GM10266 (cell line): ENCODE results near the gene HCFC2.
"Not testable (repeated sequence)": the region's sequence is repeated elsewhere in the genome, so short reads cannot be mapped to it uniquely, and the experiment has no call there.

Experiments used
- DNase-seq: peaks from one replicate; pipeline ENCODE4 v3.0.0; 2012; ENCODE audit errors: extremely low spot score
- TF ChIP-seq, protein P1 (sequence below): IDR thresholded peaks from 2 replicates; pipeline ENCODE4 v1.5.1; 2012; ENCODE audit warnings: mild to moderate bottlenecking, low read depth; ENCODE audit not compliant: control insufficient read depth, insufficient read depth; ENCODE audit errors: missing control alignments

HCFC2 gene

DNA sequence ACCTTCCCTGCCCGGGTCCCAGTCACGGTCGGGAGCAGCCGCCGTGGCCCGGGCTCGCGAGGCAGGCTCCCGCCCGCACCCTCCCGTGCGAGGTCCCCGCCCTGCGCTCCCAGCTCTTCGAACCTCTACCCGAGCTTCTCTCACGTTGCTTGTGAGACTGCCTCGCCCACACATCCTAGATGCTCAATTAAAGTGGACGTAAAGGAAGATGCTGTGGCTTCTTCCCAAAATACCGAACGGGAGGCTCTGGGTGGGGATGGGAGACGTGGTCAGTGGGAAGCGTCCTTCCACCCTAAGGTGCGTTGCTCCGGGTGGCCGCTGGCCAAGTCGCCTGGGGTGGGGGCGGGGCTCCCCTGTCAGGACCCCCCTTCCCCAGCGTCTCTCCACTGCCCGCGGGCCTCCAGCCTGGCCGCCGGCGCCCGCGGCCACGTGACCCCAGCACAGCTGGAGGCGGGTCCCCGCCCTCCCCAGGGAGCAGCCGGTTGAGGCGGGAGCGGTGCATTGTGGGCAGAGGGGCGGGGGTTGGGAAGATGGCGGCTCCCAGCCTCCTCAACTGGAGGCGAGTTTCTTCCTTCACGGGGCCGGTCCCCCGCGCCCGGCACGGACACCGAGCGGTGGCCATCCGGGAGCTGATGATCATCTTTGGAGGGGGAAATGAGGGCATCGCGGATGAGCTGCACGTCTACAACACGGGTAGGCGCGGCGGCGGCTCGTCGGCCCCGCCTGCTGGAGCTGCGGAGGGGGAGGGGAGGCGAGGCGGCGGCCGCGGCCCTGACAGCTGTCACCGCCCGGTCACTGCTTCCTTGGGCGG is at the start of gene HCFC2:
TSS of gene HCFC2 (plus strand) at position 501 of the 811 bp plus-strand sequence. CDS start at position 531, 30 bp downstream.
- DNase-seq = peak; percentile 99
- TF ChIP-seq, protein P1, sequence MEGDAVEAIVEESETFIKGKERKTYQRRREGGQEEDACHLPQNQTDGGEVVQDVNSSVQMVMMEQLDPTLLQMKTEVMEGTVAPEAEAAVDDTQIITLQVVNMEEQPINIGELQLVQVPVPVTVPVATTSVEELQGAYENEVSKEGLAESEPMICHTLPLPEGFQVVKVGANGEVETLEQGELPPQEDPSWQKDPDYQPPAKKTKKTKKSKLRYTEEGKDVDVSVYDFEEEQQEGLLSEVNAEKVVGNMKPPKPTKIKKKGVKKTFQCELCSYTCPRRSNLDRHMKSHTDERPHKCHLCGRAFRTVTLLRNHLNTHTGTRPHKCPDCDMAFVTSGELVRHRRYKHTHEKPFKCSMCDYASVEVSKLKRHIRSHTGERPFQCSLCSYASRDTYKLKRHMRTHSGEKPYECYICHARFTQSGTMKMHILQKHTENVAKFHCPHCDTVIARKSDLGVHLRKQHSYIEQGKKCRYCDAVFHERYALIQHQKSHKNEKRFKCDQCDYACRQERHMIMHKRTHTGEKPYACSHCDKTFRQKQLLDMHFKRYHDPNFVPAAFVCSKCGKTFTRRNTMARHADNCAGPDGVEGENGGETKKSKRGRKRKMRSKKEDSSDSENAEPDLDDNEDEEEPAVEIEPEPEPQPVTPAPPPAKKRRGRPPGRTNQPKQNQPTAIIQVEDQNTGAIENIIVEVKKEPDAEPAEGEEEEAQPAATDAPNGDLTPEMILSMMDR = no peak

DNA sequence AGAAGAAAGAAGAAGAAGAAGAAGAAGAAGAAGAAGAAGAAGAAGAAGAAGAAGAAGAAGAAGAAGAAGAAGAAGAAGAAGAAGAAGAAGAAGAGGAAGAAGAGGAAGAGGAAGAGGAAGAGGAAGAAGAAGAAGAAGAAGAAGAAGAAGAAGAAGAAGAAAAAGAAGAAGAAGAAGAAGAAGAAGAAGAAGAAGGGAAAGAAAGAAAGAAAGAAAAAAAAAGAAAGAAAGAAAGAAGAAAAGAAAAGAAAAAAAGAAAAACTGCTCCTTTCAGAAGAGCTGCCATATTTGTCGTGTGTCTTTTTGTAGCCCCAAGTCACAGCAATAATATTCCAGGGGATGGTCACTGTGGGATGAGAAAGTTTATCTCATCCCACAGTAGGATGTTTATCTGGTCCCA is 42.5 kb upstream of the HCFC2 start:
- DNase-seq = not testable (repeated sequence)

DNA sequence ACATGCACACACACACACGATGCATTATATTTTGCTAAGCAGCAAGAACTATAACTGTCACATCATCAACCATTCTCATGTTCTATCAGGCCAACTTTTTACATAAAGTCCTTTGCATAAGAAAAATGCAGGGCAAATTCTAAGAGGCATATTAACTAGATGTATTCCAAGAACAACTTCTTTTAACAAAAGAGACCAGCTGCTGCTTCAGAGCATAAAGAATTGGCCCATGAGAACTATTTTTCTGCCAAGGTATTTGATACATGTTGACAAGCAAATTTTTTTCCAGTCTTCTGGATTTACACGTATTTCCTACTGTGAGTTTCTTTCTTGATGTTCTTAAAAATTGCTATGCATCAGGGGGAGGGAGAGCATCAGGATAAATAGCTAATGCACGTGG is 41.5 kb upstream of the HCFC2 start:
- TF ChIP-seq, protein P1 = no peak
- no peak for DNase-seq

DNA sequence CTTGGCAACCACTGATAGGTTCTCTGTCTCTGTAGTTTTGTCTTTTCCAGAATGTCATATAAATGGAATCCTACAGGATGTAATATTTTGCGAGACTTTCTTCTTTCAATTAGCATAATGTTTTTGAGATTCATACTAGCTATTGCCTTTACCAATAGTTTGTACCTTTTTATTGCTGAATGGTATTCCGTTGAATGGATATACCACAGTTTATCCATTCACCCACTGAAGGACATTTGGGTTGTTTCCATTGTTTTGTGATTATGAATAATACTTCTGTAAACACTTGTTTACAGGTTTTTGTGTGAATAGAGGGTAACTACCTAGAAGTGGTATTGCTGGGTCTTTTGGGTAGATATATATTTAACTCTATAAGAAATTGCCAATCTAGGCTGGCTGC is 40.6 kb upstream of the HCFC2 start:
- TF ChIP-seq, protein P1 = no peak
- DNase-seq = no peak

DNA sequence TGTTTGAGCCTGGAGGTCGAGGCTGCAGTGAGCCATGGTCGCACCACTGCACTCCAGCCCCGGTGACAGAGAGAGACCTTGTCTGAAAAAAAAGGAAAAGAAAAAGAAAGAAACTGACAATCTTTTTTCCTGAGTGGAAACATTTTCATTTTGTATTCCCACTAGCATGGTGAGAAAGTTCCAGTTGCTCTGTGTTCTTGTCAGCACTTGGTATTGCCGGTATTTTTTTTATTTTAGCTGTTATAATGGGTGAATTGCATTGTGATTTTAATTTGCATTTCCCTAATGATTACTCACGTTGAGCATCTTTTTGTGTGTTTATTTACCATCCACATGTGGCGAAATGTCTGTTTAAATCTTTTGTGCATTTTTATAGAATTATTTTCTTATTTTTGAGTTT is 40.0 kb upstream of the HCFC2 start:
- TF ChIP-seq, protein P1 = no peak
- no peak for DNase-seq

DNA sequence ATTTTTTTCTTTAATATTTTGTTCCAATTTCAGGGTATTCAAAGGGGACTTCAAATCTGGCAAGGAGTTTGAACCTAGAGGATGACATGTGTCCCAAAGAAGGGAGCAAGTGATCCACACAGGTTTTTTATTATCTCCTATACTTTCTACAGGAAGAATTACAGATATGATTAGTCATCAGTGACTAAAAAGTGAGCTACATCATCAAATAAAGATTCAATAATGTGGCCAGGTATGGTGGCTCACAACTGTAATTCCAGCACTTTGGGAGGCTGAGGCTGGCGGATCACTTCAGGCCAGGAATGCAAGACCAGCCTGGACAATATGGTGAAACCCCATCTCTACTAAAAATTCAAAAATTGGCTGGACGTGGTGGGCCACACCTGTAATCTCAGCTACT is 38.6 kb upstream of the HCFC2 start:
- DNase-seq = no peak
- TF ChIP-seq, protein P1 = no peak

DNA sequence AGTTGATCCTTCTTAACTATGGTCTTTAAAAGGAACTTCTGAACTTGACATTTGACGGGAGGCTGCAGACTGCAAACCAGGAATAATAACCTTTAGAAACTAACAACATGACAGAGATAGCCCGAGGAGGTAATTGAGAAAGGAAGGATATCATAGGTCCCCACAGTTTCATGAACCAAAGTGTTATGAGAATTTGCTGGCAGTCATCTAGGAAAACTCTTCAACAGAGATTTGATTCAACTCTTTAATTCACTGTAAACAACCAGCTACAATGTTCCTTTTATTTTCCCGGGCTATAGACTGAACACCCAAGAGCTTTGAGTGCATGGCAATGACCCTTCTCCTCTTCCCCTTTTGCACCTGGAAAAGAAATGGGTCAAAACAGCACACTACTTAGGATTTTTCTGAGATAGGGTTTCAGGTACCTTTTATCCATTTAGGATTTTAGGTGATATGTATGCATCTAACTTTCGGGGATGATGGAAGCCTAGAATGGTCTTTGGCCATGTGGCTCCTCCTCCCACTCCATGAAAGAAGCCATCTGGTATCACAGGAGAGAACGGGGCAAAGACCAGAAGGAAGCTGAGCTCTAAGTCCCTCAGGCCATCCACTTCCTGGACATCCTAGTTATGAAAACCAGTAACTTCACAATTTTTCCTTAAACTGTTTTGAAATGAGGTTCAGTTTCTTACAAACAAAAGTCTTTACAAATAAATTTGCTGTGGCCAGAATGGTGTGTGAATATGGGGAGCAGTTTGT is 37.3 kb upstream of the HCFC2 start:
- no peak for DNase-seq
- TF ChIP-seq, protein P1 = no peak

DNA sequence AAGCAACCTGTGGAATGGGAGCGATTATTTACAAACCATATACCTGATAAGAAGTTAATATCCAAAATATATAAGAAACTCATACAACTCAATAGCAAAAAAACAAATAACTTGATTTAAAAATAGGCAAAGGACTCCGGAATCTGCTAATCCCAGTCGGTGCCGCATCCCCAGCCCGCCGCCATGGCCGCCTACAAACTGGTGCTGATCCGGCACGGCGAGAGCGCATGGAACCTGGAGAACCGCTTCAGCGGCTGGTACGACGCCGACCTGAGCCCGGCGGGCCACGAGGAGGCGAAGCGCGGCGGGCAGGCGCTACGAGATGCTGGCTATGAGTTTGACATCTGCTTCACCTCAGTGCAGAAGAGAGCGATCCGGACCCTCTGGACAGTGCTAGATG is 33.7 kb upstream of the HCFC2 start:
- DNase-seq = not testable (repeated sequence)

DNA sequence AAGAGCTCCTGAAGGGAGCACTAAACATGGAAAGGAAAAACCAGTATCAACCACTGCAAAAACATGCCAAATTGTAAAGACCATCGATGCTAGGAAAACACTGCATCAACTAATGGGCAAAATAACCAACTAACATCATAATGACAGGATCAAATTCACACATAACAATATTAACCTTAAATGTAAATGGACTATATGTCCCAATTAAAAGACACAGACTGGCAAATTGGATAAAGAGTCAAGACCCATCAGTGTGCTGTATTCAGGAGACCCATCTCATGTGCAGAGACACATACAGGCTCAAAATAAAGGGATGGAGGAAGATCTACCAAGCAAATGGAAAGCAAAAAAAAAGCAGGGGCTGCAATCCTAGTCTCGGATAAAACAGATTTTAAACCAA is 28.2 kb upstream of the HCFC2 start:
- DNase-seq = not testable (repeated sequence)

DNA sequence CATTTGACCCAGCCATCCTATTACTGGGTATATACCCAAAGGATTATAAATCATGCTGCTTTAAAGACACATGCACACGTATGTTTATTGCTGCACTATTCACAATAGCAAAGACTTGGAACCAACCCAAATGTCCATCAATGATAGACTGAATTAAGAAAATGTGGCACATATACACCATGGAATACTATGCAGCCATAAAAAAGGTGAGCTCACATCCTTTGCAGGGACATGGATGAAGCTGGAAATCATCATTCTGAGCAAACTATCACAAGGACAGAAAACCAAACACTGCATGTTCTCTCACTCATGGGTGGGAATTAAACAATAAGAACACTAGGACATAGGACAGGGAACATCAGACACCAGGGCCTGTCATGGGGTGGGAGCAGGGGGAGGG is 24.6 kb upstream of the HCFC2 start:
- DNase-seq = not testable (repeated sequence)
